ENCODE results near the gene SOX11.
"Not testable (repeated sequence)": the region's sequence is repeated elsewhere in the genome, so short reads cannot be mapped to it uniquely, and the experiment has no call there.

The SOX11 gene

DNA sequence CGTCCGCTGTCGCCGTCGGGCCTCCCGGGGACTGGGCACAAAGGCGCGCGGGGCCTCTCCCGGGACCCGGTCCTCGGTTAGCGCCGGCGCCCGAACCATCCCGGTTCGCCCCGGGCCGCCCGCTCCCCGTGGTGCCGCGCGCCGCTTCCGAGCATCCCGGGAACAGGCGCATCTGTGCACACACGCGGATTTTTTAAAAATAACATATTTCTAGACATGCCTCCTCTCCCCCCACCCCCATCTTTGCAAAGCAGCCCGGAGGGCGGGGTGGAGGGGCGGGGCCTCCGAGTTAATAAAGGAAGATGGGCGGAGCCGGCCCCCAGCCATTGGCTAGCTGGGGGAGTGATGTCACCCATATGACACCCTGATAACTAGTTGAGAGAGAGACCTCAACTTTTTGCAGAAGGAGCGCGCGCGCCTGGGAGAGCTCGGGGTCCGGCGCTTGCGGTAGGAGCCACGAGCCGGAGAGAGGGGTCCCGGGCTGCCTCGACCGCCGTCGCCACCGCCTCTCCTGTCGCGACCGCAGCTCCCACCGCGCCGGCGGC, at the start of gene SOX11:
TSS of gene SOX11 (plus strand) at position 400 of the 545 bp plus-strand sequence. CDS start 338 bp downstream, outside the sequence.
- no peak for DNase-seq (ENCODE audit: low read depth)

- DNase-seq (ENCODE audit: low read depth), result not testable (repeated sequence)
These were observed 39.5 kb upstream of the SOX11 start for GRCh38 chr2:5652734-5653133.

DNA sequence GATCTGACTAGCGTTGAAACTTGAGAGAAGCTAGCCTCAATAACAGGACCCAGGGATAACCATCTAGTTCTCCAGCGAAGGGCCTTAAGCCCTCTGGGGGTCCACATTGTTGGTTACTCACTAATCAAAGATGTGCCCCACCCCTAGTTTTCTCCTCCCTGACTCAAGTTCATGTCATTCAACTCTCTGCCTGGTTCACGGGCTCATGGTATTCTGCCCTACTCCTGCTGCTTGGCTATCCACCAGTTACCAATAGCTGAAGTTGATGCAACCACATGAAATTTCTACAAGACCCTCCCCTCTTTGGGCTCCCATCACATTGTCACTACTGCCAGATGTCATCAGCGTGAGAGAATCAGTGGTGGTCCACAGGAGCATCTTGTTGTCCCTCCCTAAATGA, 38.4 kb upstream of the SOX11 start:
- not testable (repeated sequence) for DNase-seq (ENCODE audit: low read depth)

GRCh38 chr2:5657231-5657630, 35.0 kb upstream of the SOX11 start:
- no peak for DNase-seq (ENCODE audit: low read depth)

DNA sequence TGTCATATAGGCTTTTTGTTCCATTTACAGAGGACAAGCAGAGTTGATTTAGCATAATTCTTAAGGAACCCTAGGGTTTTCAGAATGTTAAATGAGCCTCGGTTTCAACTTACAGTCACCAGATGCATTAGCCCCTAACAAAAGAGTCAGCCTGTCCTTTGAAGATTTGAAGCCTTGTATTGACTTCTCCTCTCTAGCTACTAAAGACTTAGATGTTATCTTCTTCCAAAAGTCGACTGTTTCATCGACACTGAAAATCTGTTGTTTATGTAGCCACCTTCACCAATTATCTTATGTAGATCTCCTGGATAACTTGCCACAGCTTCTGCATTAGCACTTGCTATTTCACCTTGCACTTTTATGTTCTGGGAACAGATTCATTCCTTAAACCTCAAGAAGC, 31.6 kb upstream of the SOX11 start:
- DNase-seq (ENCODE audit: low read depth), result no peak

DNA sequence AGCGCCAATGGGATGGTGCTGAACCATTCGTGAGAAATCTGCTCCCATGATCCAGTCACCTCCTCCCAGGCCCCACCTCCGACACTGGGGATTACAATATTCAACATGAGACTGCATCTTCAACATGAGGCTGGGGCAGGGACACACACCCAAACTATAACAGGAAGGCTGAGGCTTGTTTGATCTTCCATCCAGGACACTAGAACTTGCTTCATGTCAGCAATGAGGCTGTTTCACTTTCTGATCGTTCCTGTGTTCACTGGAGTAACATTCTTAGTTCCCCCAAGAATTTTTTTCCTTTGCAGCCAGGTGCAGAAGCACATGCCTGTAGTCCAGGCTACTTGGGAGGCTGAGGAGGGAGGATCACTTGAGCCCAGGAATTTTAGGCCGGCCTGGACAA, 30.8 kb upstream of the SOX11 start:
- DNase-seq (ENCODE audit: low read depth), result no peak

GRCh38 chr2:5664278-5664681, 27.9 kb upstream of the SOX11 start:
- no peak for DNase-seq (ENCODE audit: low read depth)

- DNase-seq (ENCODE audit: low read depth), result no peak
These were observed 27.1 kb upstream of the SOX11 start for GRCh38 chr2:5665066-5665465.

- DNase-seq (ENCODE audit: low read depth), result no peak
These were observed 25.4 kb upstream of the SOX11 start for GRCh38 chr2:5666798-5667197.

GRCh38 chr2:5667655-5668054, 24.5 kb upstream of the SOX11 start:
- DNase-seq (ENCODE audit: low read depth), result not testable (repeated sequence)

DNA sequence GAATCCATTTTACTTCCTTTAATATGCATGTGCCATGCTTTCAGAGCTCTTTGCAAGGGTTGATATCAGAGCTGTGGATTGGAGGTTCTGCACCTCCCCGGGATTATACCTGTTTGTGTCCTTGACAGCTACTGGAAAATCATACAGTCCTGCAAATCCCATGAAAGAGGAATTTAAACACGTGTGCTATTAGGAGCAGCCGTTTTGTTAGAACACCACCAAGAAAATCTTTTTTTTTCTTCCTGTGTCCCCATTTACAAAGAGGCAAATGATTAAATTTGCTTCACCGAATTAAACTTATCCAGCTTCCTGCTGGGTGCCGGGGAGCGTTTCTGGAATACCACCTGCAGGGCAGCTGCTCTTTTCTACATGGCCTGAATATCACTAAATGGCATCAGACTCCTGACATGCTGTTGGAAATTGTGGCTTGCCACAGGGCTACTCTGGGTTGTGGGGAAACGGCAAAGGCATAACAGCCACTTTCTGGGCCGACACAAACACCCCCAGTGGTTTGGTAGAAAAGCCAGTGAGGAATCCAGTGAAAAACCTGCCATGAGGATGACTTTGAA, 23.4 kb upstream of the SOX11 start:
- DNase-seq (ENCODE audit: low read depth), result no peak

DNA sequence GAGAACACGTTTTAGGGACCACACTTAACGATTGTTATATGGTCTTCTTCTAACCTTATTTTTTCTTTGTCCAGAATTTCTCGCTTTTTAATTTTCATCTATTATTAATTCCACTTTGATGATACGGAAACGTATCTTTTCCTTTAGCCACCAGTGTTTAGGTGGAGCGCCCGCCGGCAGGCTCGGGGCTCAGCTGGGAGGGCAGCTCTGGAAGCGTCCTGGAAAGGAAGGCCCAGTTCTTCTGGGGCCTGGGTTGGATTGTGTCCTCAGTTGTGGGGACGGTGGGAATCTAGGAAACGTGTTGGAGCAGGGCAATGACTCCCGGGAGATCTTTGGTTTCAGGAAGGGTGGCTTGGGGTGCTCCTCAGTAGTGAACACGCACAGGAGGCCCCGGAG, 19.4 kb upstream of the SOX11 start:
- DNase-seq (ENCODE audit: low read depth), result no peak

GRCh38 chr2:5673145-5674025, 18.8 kb upstream of the SOX11 start:
- DNase-seq (ENCODE audit: low read depth), result no peak

DNA sequence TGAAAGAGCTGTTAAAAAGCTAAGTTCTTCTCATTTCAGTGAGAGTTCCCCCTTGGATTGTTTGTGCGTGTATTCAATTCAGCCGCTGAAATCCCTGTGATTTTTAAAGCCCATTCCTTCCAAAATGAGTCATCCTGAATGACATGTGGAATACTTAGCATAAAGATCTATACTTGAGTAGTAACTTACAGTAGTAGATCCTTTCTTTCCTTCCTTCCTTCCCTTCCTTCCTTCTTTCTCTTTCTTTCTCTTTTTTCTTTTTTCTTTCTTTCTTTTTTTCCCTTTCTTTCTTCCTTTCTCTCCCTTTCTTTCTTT, 18.2 kb upstream of the SOX11 start:
- DNase-seq (ENCODE audit: low read depth), result no peak

DNA sequence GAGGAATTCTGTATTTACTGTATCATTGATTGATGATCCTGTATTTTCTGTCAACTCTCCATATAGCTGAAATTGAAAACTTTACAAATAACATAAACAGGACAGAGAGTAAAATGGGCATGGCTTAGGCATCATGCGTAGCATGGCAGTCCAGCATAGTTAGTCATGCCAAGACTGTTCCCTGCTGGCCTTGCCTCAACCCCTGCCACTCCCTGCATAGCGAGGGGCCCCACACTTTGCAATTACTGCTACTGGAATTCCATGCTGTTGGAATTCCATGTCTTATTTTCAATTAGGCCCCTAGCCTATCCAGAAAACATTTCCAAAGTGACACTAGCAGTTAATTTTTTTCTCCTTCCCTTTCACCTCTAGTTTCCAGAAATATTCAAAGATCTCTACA, 15.1 kb upstream of the SOX11 start:
- DNase-seq (ENCODE audit: low read depth), result no peak

DNA sequence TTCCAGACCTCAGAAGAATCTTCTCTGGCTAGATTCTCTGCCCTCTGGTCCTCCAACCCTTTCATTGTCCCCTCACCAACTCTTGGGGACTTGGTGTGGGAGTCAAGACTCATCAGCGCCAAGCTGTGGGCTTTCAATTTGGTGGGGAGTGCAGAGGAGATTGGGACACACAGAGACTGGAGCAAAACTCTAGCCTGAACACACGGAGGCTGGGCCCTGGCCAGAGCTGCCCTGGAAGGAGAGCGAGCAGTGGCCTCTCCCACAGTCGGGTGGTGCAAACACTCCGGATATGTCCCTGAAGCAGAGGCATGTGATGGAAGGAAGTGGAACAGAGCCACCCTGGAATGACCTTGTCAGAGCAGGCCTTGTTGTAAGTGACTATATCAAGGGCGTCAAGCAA, 8.7 kb upstream of the SOX11 start:
- DNase-seq (ENCODE audit: low read depth), result no peak

DNA sequence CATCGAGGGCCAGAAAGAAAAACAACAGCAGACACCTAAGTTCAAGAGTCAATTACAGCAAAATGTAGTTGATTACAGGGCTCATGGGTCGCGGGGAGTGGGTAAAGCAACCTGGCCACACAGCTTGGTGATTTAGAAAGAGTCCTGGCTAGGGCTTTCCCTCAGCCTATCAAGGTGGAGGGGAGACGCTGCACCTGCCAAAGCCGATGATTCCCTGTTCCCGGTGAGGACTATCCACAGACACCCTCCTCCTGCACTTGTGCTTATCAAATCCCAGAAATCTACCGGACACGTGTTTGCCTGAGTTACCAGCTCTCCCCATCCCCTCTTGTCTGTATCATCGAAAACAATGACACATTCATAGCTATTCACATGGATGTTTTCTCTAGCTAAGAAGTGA, 7.0 kb upstream of the SOX11 start:
- no peak for DNase-seq (ENCODE audit: low read depth)

DNA sequence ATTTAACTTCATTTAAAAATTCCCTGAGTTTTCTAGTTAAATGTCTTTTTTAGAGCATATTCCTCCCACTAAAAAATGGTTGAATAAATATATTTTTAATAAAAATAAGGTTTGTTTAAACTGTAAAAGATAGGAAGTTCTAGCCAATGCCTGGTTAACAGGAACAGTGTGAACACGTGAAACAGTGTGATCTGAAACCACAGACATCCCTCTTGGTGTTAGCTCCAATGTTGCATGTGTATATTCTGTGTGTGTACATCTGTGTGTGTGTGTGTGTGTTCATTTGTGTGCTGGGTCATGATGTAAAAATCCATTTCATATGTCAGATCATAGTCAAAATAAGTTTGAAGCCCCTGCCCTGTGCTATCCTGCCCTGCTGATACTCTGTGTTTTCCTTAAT, 6.1 kb upstream of the SOX11 start:
- DNase-seq (ENCODE audit: low read depth), result no peak

DNA sequence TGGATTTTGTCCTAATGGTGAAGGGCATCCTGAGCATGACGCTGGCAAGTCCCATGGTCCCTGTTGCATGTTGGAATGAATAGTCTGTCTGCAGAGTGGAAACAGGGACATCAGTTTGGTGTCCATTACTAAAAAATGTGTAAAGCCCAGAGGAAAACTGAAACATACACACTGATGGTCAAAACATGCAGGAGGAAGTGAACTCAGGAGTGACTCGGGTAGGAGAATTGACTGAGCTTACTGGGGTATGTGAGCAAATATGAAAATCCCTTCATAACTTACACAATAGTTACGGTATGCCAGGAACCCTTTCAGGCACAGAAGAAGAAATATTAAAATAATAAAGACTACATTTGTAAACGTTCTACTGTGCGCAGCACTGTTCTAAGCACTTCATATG, 5.6 kb upstream of the SOX11 start:
- no peak for DNase-seq (ENCODE audit: low read depth)

- DNase-seq (ENCODE audit: low read depth), result no peak
These were observed 2.4 kb upstream of the SOX11 start for GRCh38 chr2:5689750-5690149.

DNA sequence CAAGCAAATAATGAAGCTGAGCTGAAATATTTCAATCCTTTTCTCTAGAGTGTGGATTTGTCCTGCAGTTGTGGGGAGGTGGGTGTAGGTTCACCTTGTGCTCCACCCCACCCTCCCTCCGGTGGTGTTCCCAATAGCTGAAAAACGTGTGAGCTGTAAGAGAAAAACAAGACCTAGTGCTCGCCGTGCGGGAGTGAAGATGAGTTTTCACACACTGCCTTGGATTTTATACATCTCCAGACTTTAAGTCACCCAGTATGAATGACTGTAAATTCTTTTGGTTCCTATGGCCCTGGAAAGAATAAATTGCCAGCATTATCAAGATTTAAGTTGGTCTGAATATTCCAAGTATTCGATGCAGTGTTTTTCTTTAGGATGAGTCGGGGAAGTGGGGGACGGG, 1.9 kb upstream of the SOX11 start:
- DNase-seq (ENCODE audit: low read depth), result no peak

DNA sequence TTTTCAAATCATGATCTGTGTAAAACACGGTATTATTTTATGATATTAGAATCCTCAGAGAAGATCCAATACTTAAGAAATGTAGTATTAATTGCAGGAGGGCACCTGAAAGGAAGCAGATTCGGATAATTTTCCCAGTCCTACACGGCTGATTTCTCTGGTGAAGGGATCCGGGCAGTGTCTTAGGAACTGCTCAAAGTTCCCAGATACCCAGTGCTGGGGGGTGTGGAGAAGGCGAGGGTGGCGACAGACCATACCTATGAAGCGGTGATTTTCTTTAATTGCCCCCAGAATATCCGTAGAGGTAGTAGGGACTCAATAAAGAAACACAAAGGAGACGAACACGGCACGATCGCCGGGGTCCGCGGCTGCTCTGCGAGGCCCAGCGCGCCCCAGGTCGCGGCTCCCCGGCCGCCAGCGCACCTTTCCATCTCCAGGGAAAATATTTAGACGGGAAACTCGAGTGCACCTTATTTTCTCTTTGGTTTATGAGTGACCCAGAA, 1.4 kb upstream of the SOX11 start:
- no peak for DNase-seq (ENCODE audit: low read depth)

- DNase-seq (ENCODE audit: low read depth), result no peak
These were observed 781 bp upstream of the SOX11 start for GRCh38 chr2:5691221-5691984.
